OCI-LY7 (cell line): ENCODE measurements around the gene USP48.

Experiments used
- EZH2phosphoT487 ChIP-seq: fragments of 200-600 bp; sonication (generic); IDR thresholded peaks from 2 replicates; pipeline ENCODE4 v1.6.1; 2018; ENCODE audit warnings: low read depth, borderline replicate concordance, mild to moderate bottlenecking, mixed run types, antibody characterized with exemption, low read length, moderate library complexity, mixed read lengths
- TF ChIP-seq, protein P1 (sequence below): fragments of 200-600 bp; sonication (generic); conservative IDR thresholded peaks from 2 replicates; pipeline ENCODE4 v1.5.1; 2014; ENCODE audit warnings: mild to moderate bottlenecking, antibody characterized with exemption, low read length, moderate library complexity, mixed read lengths

DNA sequence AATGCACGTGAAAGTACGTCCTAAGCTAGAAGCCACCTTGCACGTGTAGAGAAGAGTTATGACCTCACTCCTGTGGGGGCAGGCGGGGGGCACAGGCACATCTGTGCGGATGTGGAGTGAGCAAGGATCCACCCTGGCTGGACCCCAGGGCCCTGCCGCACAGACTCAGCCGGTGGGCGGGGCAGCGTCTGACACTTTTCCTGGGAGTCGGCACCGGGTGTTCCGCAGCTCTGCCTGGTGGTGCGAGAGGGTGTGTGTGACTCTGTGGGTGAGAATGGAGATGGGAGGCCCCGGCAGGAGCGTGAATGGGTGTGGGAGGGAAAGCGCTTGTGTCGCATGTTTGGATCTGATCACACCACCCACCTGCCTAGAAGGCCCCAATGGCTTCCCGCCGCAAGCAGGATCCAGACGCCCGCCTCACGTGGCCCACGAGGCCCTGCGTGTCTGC lies 143.3 kb downstream of the USP48 start:
- TF ChIP-seq, protein P1, sequence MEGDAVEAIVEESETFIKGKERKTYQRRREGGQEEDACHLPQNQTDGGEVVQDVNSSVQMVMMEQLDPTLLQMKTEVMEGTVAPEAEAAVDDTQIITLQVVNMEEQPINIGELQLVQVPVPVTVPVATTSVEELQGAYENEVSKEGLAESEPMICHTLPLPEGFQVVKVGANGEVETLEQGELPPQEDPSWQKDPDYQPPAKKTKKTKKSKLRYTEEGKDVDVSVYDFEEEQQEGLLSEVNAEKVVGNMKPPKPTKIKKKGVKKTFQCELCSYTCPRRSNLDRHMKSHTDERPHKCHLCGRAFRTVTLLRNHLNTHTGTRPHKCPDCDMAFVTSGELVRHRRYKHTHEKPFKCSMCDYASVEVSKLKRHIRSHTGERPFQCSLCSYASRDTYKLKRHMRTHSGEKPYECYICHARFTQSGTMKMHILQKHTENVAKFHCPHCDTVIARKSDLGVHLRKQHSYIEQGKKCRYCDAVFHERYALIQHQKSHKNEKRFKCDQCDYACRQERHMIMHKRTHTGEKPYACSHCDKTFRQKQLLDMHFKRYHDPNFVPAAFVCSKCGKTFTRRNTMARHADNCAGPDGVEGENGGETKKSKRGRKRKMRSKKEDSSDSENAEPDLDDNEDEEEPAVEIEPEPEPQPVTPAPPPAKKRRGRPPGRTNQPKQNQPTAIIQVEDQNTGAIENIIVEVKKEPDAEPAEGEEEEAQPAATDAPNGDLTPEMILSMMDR, result no peak
- TF ChIP-seq EZH2phosphoT487, result no peak
